GM19099 (cell line): ENCODE results near the gene SMYD2.

ENCODE experiments used
- POLR2A ChIP-seq: IDR thresholded peaks from 3 replicates; pipeline ENCODE4 v1.6.1; 2011; ENCODE audit warnings: low read depth; ENCODE audit not compliant: insufficient read length; ENCODE audit errors: extremely low read depth

The SMYD2 gene

DNA sequence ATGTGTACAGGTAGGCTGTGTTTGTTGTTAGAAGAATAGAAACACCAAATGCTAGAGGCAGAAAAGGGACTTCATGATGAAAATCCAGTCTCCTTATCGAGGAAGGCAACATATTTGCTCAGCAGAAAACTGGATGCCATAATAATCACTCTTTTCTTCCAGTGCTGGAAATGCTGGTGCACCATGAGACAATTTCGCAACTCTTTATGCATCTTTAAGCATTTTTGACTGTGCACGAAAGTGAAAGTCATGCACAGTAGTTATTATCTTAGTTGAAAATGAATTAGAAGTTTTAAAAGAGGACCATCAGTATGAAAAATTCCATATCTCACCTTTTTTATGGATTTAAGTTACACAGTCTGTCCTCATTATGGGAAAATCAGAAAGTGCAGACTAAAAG is 29.1 kb downstream of the SMYD2 start:
- no peak for TF ChIP-seq POLR2A

GRCh38 chr1:214310777-214311690 is 30.1 kb downstream of the SMYD2 start:
- no peak for TF ChIP-seq POLR2A

DNA sequence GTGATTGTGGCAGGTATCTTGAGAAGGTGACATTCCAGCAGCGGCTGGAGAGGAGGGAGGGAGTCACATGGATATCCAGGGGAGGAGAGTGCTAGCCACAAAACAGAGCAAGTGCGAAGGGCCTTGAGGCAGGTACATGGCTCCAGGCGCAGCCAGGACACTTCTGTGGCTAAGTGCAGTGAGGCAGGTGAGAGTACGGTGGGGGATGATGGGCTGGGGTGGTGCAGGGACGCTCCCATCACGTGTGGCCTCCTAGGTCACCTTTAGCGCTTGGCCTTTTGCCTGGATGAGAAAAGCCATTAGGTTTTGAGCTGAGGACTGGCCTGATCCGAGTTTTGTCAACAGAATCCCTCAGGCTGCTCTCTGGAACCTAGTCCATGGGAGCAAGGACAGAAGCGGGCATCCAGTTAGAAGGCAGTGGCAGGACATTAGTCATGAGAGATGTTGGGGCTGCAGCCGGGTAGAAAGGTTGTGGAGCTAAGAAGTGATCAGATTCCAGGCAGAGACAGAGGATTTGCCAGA is 31.6 kb downstream of the SMYD2 start:
- TF ChIP-seq POLR2A, result no peak

GRCh38 chr1:214314178-214314843 is 33.4 kb downstream of the SMYD2 start:
- no peak for TF ChIP-seq POLR2A

- TF ChIP-seq POLR2A, result no peak
Measured at GRCh38 chr1:214316593-214316992, 35.6 kb downstream of the SMYD2 start.

DNA sequence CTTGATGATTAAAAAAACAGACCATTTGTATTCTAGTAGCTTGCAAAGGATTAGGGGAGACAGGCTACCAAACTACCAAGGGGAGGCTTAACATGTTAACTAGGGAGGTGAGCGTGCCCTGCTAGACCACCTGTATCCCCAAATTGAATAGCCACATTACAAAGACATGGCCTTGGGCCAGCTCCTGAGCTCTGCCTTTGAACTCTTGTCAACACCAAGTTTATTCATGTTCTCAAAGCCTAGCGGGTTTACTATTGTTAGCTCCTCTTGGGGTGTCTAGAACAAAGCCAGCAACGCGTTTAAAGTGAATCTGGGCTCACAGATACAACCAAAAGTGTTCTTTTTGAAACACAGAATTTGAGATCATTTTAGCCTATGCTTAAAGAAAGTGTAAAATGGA is 36.3 kb downstream of the SMYD2 start:
- TF ChIP-seq POLR2A, result no peak

- TF ChIP-seq POLR2A, result no peak
Measured at GRCh38 chr1:214317734-214318133, 36.8 kb downstream of the SMYD2 start.

DNA sequence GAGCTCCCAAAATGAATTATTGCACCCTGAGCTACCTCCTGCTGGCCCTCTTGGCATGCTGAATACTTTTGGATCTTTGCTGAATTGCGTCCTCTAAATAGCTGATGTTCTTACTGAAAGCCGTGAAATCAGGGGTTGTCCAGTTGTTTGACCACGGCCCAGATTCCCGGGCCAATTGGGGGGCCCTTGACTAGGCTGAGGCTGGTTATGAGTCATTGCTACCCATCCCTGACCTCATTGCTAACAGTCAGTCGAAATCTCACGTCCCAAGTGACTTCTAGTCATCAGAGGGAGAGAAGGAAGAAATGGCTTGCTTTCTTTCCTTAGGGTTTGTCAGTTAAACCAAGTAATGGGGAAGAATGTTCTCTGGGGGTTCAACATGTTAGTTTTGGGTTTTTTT is 37.4 kb downstream of the SMYD2 start:
- TF ChIP-seq POLR2A, result no peak

GRCh38 chr1:214318956-214319736 is 38.2 kb downstream of the SMYD2 start:
- no peak for TF ChIP-seq POLR2A

GRCh38 chr1:214319938-214320337 is 39.0 kb downstream of the SMYD2 start:
- no peak for TF ChIP-seq POLR2A

DNA sequence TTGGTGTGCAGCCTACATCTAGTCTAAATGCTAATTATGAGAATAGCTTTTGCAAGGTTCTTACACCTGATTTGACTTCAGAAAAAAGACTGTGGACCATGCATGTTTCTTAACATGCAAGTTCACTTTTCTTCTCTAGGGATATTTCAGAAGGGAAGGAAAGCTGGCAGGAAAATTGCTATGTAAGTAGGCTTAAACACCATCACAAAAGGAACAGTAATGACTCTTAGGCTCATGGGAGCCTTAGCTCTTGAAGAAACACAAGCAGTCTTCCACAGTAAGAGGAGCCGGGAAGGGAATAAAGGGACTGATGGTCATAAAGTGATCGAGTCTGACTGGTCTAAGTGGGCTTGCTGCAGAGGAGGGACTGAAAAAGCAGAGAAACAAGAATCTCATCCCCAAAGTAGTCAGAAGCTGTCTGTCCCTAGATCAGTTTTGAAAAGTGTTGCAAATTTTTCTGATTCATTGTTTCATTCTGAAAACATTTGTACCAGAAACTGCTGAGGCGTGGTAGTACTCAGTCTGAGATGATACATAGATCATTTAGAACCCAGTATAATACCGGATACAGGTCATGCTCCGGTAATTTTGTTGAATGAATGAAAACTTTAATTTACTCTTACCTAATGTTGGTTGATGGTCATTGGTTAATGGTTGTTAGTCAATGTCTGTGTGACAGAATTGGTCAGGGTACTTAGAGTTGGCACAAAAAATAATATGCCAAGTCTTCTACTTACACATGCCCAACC is 40.9 kb downstream of the SMYD2 start:
- TF ChIP-seq POLR2A, result no peak

GRCh38 chr1:214324896-214325800 is 44.2 kb downstream of the SMYD2 start:
- no peak for TF ChIP-seq POLR2A

GRCh38 chr1:214326406-214326805 is 45.4 kb downstream of the SMYD2 start:
- no peak for TF ChIP-seq POLR2A
